Naive thymus-derived CD4-positive, alpha-beta T cell (primary cell): ENCODE results near the gene BRCA1. TPM values are rescaled to one million over a fixed set of nuclear protein-coding genes. Genes with fewer than 3 reads are reported as not detected.

Experiments
- ATAC-seq: fragments of 150-1000 bp; cut with Tn5 transposase; 2 replicates; pipeline ENCODE4 v1.10.0; 2021; ENCODE audit warnings: mild to moderate bottlenecking, moderate library complexity
- CTCF ChIA-PET: fragments of 350-600 bp; sonication (Branson Sonifier 250); formaldehyde crosslinking; loops from one replicate; lab custom pipeline; 2021; ENCODE audit warnings: antibody characterized with exemption; lab: Charles Lee
- POLR2A ChIA-PET: fragments of 350-600 bp; sonication (Branson Sonifier 250); formaldehyde crosslinking; loops from one replicate; lab custom pipeline; 2021; ENCODE audit warnings: antibody characterized with exemption, inconsistent platforms; lab: Charles Lee
- DNase-seq, 9 donors: peaks; one replicate each; pipeline versions ENCODE4 v3.0.0 to v3.0.0-alpha.2; 2020 to 2022; ENCODE audit warnings: mixed read lengths in 1 of 9
- H3K27ac ChIP-seq: one replicate; pipeline ENCODE4 v1.7.0; 2013; ENCODE audit warnings: mild to moderate bottlenecking, low read depth, low read length, moderate library complexity
- H3K27me3 ChIP-seq, 2 donors: one replicate each; pipeline ENCODE4 v1.7.0; 2013; ENCODE audit warnings: low read length in 2 of 2, mild to moderate bottlenecking in 2 of 2, moderate library complexity in 2 of 2; ENCODE audit not compliant: control insufficient read depth in 2 of 2, insufficient read depth in 2 of 2
- H3K36me3 ChIP-seq, 3 experiments: 1 replicate in 2 of 3; 2 replicates in 1 of 3; pipeline ENCODE4 v1.7.0; 2013; ENCODE audit warnings: low read length in 3 of 3, mild to moderate bottlenecking in 3 of 3, moderate library complexity in 1 of 3; ENCODE audit not compliant: insufficient read depth in 3 of 3, control insufficient read depth in 2 of 3
- H3K4me1 ChIP-seq, 2 donors: one replicate each; pipeline ENCODE4 v1.7.0; 2013; ENCODE audit warnings: low read length in 2 of 2, mild to moderate bottlenecking in 2 of 2, moderate library complexity in 1 of 2; ENCODE audit not compliant: control insufficient read depth in 2 of 2, insufficient read depth in 2 of 2
- H3K4me3 ChIP-seq: 2 replicates; pipeline ENCODE4 v1.7.0; 2013; ENCODE audit warnings: mild to moderate bottlenecking, low read length
- H3K9me3 ChIP-seq, 3 experiments: 1 replicate in 2 of 3; 2 replicates in 1 of 3; pipeline ENCODE4 v1.7.0; 2013; ENCODE audit warnings: low read length in 3 of 3; ENCODE audit not compliant: control insufficient read depth in 2 of 3
- H3K27ac Mint-ChIP-seq, 9 donors: one replicate each; pipeline ENCODE4 v1.8.0; 2020 to 2022; ENCODE audit warnings: mixed read lengths in 9 of 9, mild to moderate bottlenecking in 8 of 9, moderate library complexity in 5 of 9, inconsistent platforms in 2 of 9
- H3K27me3 Mint-ChIP-seq, 5 donors: one replicate each; pipeline ENCODE4 v1.8.0; 2021 to 2022; ENCODE audit warnings: mixed read lengths in 5 of 5, mild to moderate bottlenecking in 1 of 5
- H3K36me3 Mint-ChIP-seq, 5 donors: one replicate each; pipeline ENCODE4 v1.8.0; 2020 to 2022; ENCODE audit warnings: mixed read lengths in 5 of 5, mild to moderate bottlenecking in 3 of 5, inconsistent platforms in 1 of 5
- H3K4me1 Mint-ChIP-seq, 7 donors: one replicate each; pipeline ENCODE4 v1.8.0; 2020 to 2022; ENCODE audit warnings: mixed read lengths in 7 of 7, mild to moderate bottlenecking in 3 of 7, inconsistent platforms in 1 of 7
- H3K4me3 Mint-ChIP-seq, 10 donors: one replicate each; pipeline ENCODE4 v1.8.0; 2020 to 2022; ENCODE audit warnings: mild to moderate bottlenecking in 10 of 10, mixed read lengths in 10 of 10, moderate library complexity in 6 of 10, inconsistent platforms in 2 of 10
- H3K9me3 Mint-ChIP-seq, 11 donors: one replicate each; pipeline ENCODE4 v1.8.0; 2020 to 2022; ENCODE audit warnings: mixed read lengths in 11 of 11, mild to moderate bottlenecking in 4 of 11, inconsistent platforms in 1 of 11, moderate library complexity in 1 of 11
- intact Hi-C, 2 donors: fragments of 100-400 bp; cut with micrococcal nuclease; formaldehyde crosslinking; loops; one replicate each; pipeline ENCODE4 v1.15.1; 2023
- polyA plus RNA-seq, 2 donors: library from polyadenylated mRNA; unstranded; fragments of 300-500 nt; fragmentation: Illumina TruSeq; gene quantifications; one replicate each; pipeline ENCODE4 v1.2.3, GENCODE V29; 2021
- total RNA-seq, 6 experiments: library from RNA in 5 of 6; stranded (reverse) in 5 of 6; gene quantifications; 1 replicate in 5 of 6; 2 replicates in 1 of 6; pipeline ENCODE4 v1.2.3 and lab custom pipeline; 2021 to 2026

The BRCA1 gene
- total and polyA plus RNA-seq, 7 experiments from 2014 or later: 1.1 to 54.1 (median 4.5) TPM

DNA sequence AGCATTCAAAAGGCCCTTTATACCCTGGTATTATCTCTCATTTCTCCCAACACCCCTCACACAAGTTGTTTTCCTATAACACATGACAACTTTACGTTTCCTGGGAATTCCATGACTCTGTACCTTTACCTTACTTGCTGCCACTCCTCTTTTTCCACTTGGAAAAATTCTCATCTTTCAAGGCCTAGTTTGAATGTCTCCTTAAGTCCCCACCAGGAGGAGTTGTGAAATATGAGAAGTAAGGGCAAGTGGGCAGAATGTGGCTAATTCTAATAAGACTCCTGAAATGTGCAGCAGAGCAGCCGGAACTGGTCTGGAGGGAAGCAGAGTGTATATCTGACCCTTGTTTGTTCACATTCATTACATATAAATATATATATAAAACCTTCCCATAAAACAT, 39.7 kb downstream of the BRCA1 start:
- no peak for ATAC-seq
- Mint-ChIP-seq H3K4me1 (no peaks in the 10 kb centered on the region), H3K36me3 (peaks cover 0 to 11% (median 0%) of the 10 kb centered on the region in 5 donors), H3K9me3 (no peaks in the 10 kb centered on the region), H3K27me3 (no peaks in the 10 kb centered on the region), H3K4me3 (no peak overlapping the region), H3K27ac (no peak overlapping the region)
- H3K9me3 ChIP-seq: no peaks in the 10 kb centered on the region
- H3K4me3 ChIP-seq: no peak overlapping the region
- no peaks in the 10 kb centered on the region for H3K27me3 ChIP-seq
- intact Hi-C loops: no loop called here
- ChIA-PET POLR2A (no interaction called here), CTCF (no interaction called here)
- H3K36me3 ChIP-seq: no peaks in the 10 kb centered on the region
- DNase-seq: no peak
- no peaks in the 10 kb centered on the region for H3K4me1 ChIP-seq
- no peak overlapping the region for H3K27ac ChIP-seq

DNA sequence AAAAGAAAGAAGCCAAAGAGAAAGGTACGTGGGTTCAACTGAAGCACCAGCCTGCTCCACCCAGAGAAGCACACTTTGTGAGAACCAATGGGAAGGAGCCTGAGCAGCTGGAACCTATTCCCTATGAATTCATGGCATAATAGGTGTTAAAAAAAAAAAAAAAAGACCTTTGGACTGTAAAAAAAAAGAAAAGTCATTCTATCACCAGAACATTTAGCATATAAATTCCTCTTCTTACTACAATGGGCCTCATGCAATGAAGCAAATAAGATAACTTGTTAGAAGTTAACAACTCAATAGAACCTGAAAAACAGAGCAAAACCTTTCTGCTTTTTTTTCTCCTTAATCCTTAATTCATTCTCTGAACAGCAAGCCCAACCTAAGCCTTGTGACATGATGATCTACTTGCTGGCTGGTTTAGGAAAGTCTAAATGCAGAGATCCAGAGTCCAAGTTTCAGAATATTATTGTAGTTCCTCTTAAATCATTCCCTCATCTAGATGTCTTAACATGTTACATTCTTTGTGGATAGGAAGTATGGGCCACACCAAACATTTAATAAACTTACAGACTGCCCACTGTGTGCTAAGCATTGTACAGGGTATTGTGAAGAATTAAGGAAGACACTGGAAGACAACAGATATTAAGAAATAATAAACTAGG, 45.4 kb downstream of the BRCA1 start:
- Mint-ChIP-seq H3K4me1 (no peaks in the 10 kb centered on the region), H3K4me3 (no peak overlapping the region), H3K9me3 (no peaks in the 10 kb centered on the region), H3K27me3 (no peaks in the 10 kb centered on the region), H3K27ac (no peak overlapping the region), H3K36me3 (peaks cover 0 to 5% (median 0%) of the 10 kb centered on the region in 5 donors)
- ChIA-PET CTCF (no interaction called here), POLR2A (no interaction called here)
- Histone ChIP-seq H3K27me3 (no peaks in the 10 kb centered on the region), H3K4me1 (no peaks in the 10 kb centered on the region), H3K36me3 (no peaks in the 10 kb centered on the region), H3K27ac (no peak overlapping the region), H3K9me3 (no peaks in the 10 kb centered on the region), H3K4me3 (no peak overlapping the region)
- ATAC-seq (no peak), DNase-seq (no peak)
- intact Hi-C loops: no loop called here

DNA sequence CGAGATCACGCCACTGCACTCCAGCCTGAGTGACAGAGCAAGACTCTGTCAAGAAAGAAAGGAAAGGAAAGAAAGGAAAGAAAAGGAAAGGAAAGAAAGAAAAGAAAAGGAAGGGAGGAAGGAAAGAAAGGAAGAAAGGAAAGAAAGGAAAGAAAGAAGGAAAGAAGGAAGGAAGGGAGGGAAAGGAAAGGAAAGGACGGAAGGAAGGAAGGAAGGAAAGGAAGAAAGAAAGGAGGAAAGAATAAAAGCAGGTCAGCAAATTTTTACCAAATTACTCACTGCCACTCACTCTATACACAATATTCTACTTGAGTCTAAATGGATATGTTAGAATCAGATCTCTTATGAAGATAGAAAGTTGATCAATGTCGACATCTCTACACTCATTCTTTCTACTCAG, 50.3 kb downstream of the BRCA1 start:
- Histone ChIP-seq H3K4me3 (no peak overlapping the region), H3K36me3 (no peaks in the 10 kb centered on the region), H3K27me3 (no peaks in the 10 kb centered on the region), H3K4me1 (no peaks in the 10 kb centered on the region), H3K27ac (no peak overlapping the region), H3K9me3 (no peaks in the 10 kb centered on the region)
- Mint-ChIP-seq H3K36me3 (peaks cover 0 to under 1% (median 0%) of the 10 kb centered on the region in 5 donors), H3K4me1 (no peaks in the 10 kb centered on the region), H3K9me3 (no peaks in the 10 kb centered on the region), H3K4me3 (no peak overlapping the region), H3K27me3 (no peaks in the 10 kb centered on the region), H3K27ac (no peak overlapping the region)
- POLR2A ChIA-PET: interaction anchor here (0.6 to 0.7 kb wide), 2 partner anchors 19 to 129 kb away, joined by 3 read pairs; no protein-coding TSS in a partner anchor
- no peak for ATAC-seq
- DNase-seq: no peak
- intact Hi-C loops: no loop called here
- CTCF ChIA-PET: no interaction called here

DNA sequence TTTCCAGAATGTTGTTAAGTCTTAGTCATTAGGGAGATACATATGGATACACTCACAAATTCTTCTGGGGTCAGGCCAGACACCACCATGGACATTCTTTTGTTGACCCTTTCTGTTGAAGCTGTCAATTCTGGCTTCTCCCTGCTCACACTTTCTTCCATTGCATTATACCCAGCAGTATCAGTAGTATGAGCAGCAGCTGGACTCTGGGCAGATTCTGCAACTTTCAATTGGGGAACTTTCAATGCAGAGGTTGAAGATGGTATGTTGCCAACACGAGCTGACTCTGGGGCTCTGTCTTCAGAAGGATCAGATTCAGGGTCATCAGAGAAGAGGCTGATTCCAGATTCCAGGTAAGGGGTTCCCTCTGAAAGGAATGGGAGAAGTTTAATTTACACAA, 54.3 kb downstream of the BRCA1 start:
- H3K4me1 Mint-ChIP-seq: no peaks in the 10 kb centered on the region
- H3K36me3 Mint-ChIP-seq: peaks cover 0 to 1% (median 0%) of the 10 kb centered on the region in 5 donors
- no peak overlapping the region for H3K4me3 Mint-ChIP-seq
- H3K27me3 Mint-ChIP-seq: no peaks in the 10 kb centered on the region
- Histone ChIP-seq H3K36me3 (no peaks in the 10 kb centered on the region), H3K9me3 (no peaks in the 10 kb centered on the region), H3K4me1 (no peaks in the 10 kb centered on the region), H3K27ac (no peak overlapping the region), H3K27me3 (no peaks in the 10 kb centered on the region), H3K4me3 (no peak overlapping the region)
- no peaks in the 10 kb centered on the region for H3K9me3 Mint-ChIP-seq
- POLR2A ChIA-PET: no interaction called here
- CTCF ChIA-PET: no interaction called here
- intact Hi-C loops: no loop called here
- DNase-seq (no peak), ATAC-seq (no peak)
- no peak overlapping the region for H3K27ac Mint-ChIP-seq

DNA sequence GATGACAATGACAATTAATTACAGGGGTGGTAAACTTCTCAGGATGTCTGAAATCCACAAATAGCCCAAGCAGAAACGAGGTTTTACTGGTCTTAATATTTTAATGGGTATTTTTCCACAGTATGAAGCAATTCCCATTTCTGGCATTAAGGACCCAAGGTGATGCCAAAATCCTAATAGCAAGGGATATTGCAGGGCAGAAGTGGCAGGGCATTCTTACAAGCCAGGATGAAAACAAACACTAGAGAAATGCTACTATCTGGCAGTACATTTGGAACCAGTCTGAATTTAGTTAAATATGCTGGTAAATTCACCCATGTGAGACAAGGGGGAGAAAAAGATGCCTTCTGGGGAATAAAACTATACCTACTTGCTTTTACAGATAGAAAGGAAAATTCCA, 54.9 kb downstream of the BRCA1 start:
- Histone ChIP-seq H3K4me1 (no peaks in the 10 kb centered on the region), H3K4me3 (no peak overlapping the region), H3K36me3 (no peaks in the 10 kb centered on the region), H3K27ac (no peak overlapping the region), H3K9me3 (no peaks in the 10 kb centered on the region), H3K27me3 (no peaks in the 10 kb centered on the region)
- CTCF ChIA-PET: interaction anchor here (1.0 kb wide), 1 partner anchor 536 kb away, joined by 4 read pairs; no protein-coding TSS in a partner anchor
- Mint-ChIP-seq H3K27me3 (no peaks in the 10 kb centered on the region), H3K36me3 (peaks cover 0 to 1% (median 0%) of the 10 kb centered on the region in 5 donors), H3K4me1 (no peaks in the 10 kb centered on the region), H3K4me3 (no peak overlapping the region), H3K9me3 (no peaks in the 10 kb centered on the region), H3K27ac (no peak overlapping the region)
- DNase-seq (no peak), ATAC-seq (no peak)
- intact Hi-C loops: no loop called here
- POLR2A ChIA-PET: no interaction called here

DNA sequence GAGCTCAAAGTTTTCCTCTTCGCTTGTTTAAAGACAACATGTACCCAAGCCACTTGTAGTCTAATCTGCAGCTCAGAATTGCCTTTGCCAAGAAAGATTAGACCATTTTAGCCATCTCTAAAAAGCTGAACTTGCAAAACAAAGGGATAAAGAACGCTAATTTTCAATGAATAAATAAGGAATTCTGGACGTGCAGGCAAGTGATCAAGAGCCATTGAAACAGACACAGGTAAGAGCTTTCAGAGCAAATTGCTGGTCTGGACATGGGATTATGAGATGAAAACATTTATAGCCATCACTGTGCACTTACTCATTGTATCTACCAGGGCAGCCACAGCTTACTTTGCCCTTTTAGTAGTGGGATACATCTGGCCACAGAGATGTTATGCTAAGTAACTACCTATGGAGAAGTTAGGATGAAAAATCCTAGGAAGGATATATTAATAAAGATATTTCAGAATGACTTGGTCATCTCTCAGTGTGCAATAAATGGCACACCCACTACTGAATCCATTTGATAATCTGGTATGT, 55.7 kb downstream of the BRCA1 start:
- H3K36me3 Mint-ChIP-seq: peaks cover 0 to 1% (median 0%) of the 10 kb centered on the region in 5 donors
- CTCF ChIA-PET: interaction anchor here (1.0 kb wide), 1 partner anchor 537 kb away, joined by 4 read pairs; no protein-coding TSS in a partner anchor

More for the DNA sequence above, 55.7 kb downstream of the BRCA1 start:
- DNase-seq (no peak), ATAC-seq (no peak)
- no peaks in the 10 kb centered on the region for H3K27me3 ChIP-seq
- no peak overlapping the region for H3K27ac ChIP-seq
- Mint-ChIP-seq H3K27me3 (no peaks in the 10 kb centered on the region), H3K4me3 (no peak overlapping the region), H3K9me3 (no peaks in the 10 kb centered on the region), H3K4me1 (no peaks in the 10 kb centered on the region), H3K27ac (no peak overlapping the region)
- no peak overlapping the region for H3K4me3 ChIP-seq
- POLR2A ChIA-PET: no interaction called here
- intact Hi-C loops: no loop called here
- no peaks in the 10 kb centered on the region for H3K9me3 ChIP-seq
- no peaks in the 10 kb centered on the region for H3K4me1 ChIP-seq
- H3K36me3 ChIP-seq: no peaks in the 10 kb centered on the region
